Sigmoid colon (tissue), 7 donors: ENCODE measurements around the gene POLR2A. TPM values are rescaled to one million over a fixed set of nuclear protein-coding genes. Genes with fewer than 3 reads are reported as not detected.

ENCODE experiments used
- DNase-seq: peaks from one replicate; pipeline ENCODE4 v3.0.0-alpha.2; 2019
- H3K27ac ChIP-seq, 4 donors: fragments of 200-600 bp; sonication (generic); one replicate each; pipeline ENCODE4 v1.5.1; 2016 to 2019; ENCODE audit warnings: mild to moderate bottlenecking in 1 of 4
- H3K27me3 ChIP-seq, 3 donors: fragments of 200-600 bp; sonication (generic); one replicate each; pipeline ENCODE4 v1.5.1; 2019; ENCODE audit warnings: mild to moderate bottlenecking in 1 of 3
- H3K36me3 ChIP-seq, 4 donors: fragments of 200-600 bp; sonication (generic); one replicate each; pipeline ENCODE4 v1.5.1; 2016 to 2019
- H3K4me1 ChIP-seq, 4 donors: fragments of 200-600 bp; sonication (generic); one replicate each; pipeline ENCODE4 v1.5.1; 2017 to 2019
- H3K4me3 ChIP-seq, 4 donors: fragments of 200-600 bp; sonication (generic); one replicate each; pipeline ENCODE4 v1.5.1; 2017 to 2019; ENCODE audit warnings: mild to moderate bottlenecking in 2 of 4, moderate library complexity in 1 of 4
- H3K9me3 ChIP-seq, 4 donors: fragments of 200-600 bp in 3 of 4; sonication (generic) in 3 of 4; one replicate each; pipeline versions ENCODE4 v1.5.1 to v1.6.1; 2013 to 2019
- CTCF ChIP-seq, 4 experiments: fragments of 450-650 bp in 3 of 4; fragments of 200-600 bp in 1 of 4; IDR thresholded peaks; one replicate each; pipeline ENCODE4 v1.5.1; 2016 to 2019; ENCODE audit warnings: antibody characterized with exemption in 4 of 4, mild to moderate bottlenecking in 3 of 4, moderate library complexity in 2 of 4
- EP300 ChIP-seq, 4 donors: sonication (generic); formaldehyde crosslinking; IDR thresholded peaks; one replicate each; pipeline ENCODE4 v1.6.1; 2017; ENCODE audit warnings: antibody characterized with exemption in 4 of 4
- POLR2A ChIP-seq, 2 donors: fragments of 450-650 bp; IDR thresholded peaks; one replicate each; pipeline ENCODE4 v1.6.1; 2016; ENCODE audit warnings: antibody characterized with exemption in 2 of 2, mild to moderate bottlenecking in 2 of 2, moderate library complexity in 2 of 2
- POLR2AphosphoS5 ChIP-seq, 4 donors: sonication (generic); formaldehyde crosslinking; IDR thresholded peaks; one replicate each; pipeline ENCODE4 v1.6.1; 2017; ENCODE audit warnings: antibody characterized with exemption in 4 of 4
- WGBS, 2 donors: extraction: QIAGEN DNeasy Blood & Tissue Kit; methylation state at CpG; one replicate each; pipeline ENCODE4 v1.1.7; 2013; 5-methylcytosine and 5-hydroxymethylcytosine counted together
- intact Hi-C: fragments of 100-400 bp; cut with DNase I; formaldehyde crosslinking; loops from one replicate; pipeline ENCODE4 v1.15.1; 2023
- polyA plus RNA-seq, 3 donors: library from polyadenylated mRNA; stranded (reverse); fragments of 200-250 nt; gene quantifications; one replicate each; pipeline ENCODE4 v1.2.3, GENCODE V29; 2013
- total RNA-seq, 4 donors: library from RNA; depleted of rRNA; stranded (reverse); fragments of >200 nt; gene quantifications; one replicate each; pipeline ENCODE4 v1.1.0, GENCODE V29; 2016
- donor health status: healthy with polysubstance abuse.
- donor health status: Bipolar disorder and iron deficiency.
- donor health status: healthy.

The POLR2A gene
- total and polyA plus RNA-seq, 7 donors, result 7.2 to 51.1 (median 31.4) TPM

GRCh38 chr17:7496470-7497183 is 12.5 kb downstream of the POLR2A start:
- no peaks in the 10 kb centered on the region for H3K4me1 ChIP-seq
- H3K27me3 ChIP-seq, result no peaks in the 10 kb centered on the region
- H3K9me3 ChIP-seq, result no peaks in the 10 kb centered on the region
- DNase-seq, result no peak
- H3K4me3 ChIP-seq, result no peak overlapping the region
- H3K27ac ChIP-seq, result peak overlapping the region in 1 of 4 donors; percentile 11
- TF ChIP-seq POLR2AphosphoS5 (IDR thresholded peaks at IDR 0.05) (no peak), EP300 (IDR thresholded peaks at IDR 0.05) (no peak), POLR2A (IDR thresholded peaks at IDR 0.05) (no peak), CTCF (IDR thresholded peaks at IDR 0.05) (no peak)
- intact Hi-C loops, result no loop called here
- WGBS, 2 donors, result 92 to 94% methylated on average over 20 of the region's 20 CpGs
- H3K36me3 ChIP-seq, result peaks cover 33 to 59% (median 51%) of the 10 kb centered on the region in 4 donors

- TF ChIP-seq POLR2A (IDR thresholded peaks at IDR 0.05) (no peak), CTCF (IDR thresholded peaks at IDR 0.05) (no peak), POLR2AphosphoS5 (IDR thresholded peaks at IDR 0.05) (no peak), EP300 (IDR thresholded peaks at IDR 0.05) (no peak)
- WGBS, 2 donors, result 93 to 95% methylated on average over 10 of the region's 10 CpGs
- H3K4me1 ChIP-seq, result no peaks in the 10 kb centered on the region
- no peaks in the 10 kb centered on the region for H3K27me3 ChIP-seq
- no peaks in the 10 kb centered on the region for H3K9me3 ChIP-seq
- no peak overlapping the region for H3K4me3 ChIP-seq
- DNase-seq, result no peak
- H3K27ac ChIP-seq, result no peak overlapping the region
- H3K36me3 ChIP-seq, result peaks cover 39 to 65% (median 57%) of the 10 kb centered on the region in 4 donors
- intact Hi-C loops, result no loop called here
Observed at GRCh38 chr17:7497228-7497627, 13.1 kb downstream of the POLR2A start.

GRCh38 chr17:7497636-7498035 is 13.5 kb downstream of the POLR2A start:
- peaks cover 43 to 69% (median 61%) of the 10 kb centered on the region in 4 donors for H3K36me3 ChIP-seq
- 95 to 96% methylated on average over 14 of the region's 14 CpGs for WGBS, 2 donors
- H3K9me3 ChIP-seq, result no peaks in the 10 kb centered on the region
- DNase-seq, result no peak
- no peak overlapping the region for H3K4me3 ChIP-seq
- TF ChIP-seq EP300 (IDR thresholded peaks at IDR 0.05), result no peak
- TF ChIP-seq CTCF (IDR thresholded peaks at IDR 0.05), result no peak
- no peak for TF ChIP-seq POLR2AphosphoS5 (IDR thresholded peaks at IDR 0.05)
- TF ChIP-seq POLR2A (IDR thresholded peaks at IDR 0.05), result no peak
- no peak overlapping the region for H3K27ac ChIP-seq
- H3K4me1 ChIP-seq, result no peaks in the 10 kb centered on the region
- intact Hi-C loops, result no loop called here
- no peaks in the 10 kb centered on the region for H3K27me3 ChIP-seq

- Histone ChIP-seq H3K36me3 (peaks cover 58 to 84% (median 76%) of the 10 kb centered on the region in 4 donors), H3K27me3 (no peaks in the 10 kb centered on the region), H3K4me1 (no peaks in the 10 kb centered on the region), H3K9me3 (no peaks in the 10 kb centered on the region), H3K4me3 (no peak overlapping the region), H3K27ac (no peak overlapping the region)
- WGBS, 2 donors, result 87 to 91% methylated on average over 11 of the region's 11 CpGs
- no peak for TF ChIP-seq CTCF (IDR thresholded peaks at IDR 0.05)
- no peak for TF ChIP-seq EP300 (IDR thresholded peaks at IDR 0.05)
- TF ChIP-seq POLR2AphosphoS5 (IDR thresholded peaks at IDR 0.05), result no peak
- TF ChIP-seq POLR2A (IDR thresholded peaks at IDR 0.05), result no peak
- intact Hi-C loops, result no loop called here
- DNase-seq, result no peak
Observed at GRCh38 chr17:7499161-7499560, 15.0 kb downstream of the POLR2A start.
